Measurements from ENCODE around the gene SPNS2. TPM values are rescaled to one million over a fixed set of nuclear protein-coding genes. Genes with fewer than 3 reads are reported as not detected.

SPNS2 gene
- total and polyA plus RNA-seq, 2 donors (not counting 1 experiment from before 2014, with no cell fraction given) = 0.48 TPM; not detected in 1

- Histone ChIP-seq H3K4me1 (ENCODE audit: control insufficient read depth in 2 of 2, insufficient read depth in 2 of 2, low read length in 2 of 2) (no peaks in the 10 kb centered on the region), H3K9me3 (ENCODE audit: control extremely low read depth in 1 of 3, control insufficient read depth in 2 of 3, insufficient read depth in 1 of 3, low read length in 2 of 3) (peaks cover 0 to 6% (median 3%) of the 10 kb centered on the region in 3 donors), H3K79me2 (ENCODE audit: control insufficient read depth, insufficient read depth, low read length) (no peaks in the 10 kb centered on the region), H3K9ac (ENCODE audit: low read length) (no peak overlapping the region), H3K4me3 (ENCODE audit: control extremely low read depth in 1 of 5, extremely low read depth in 1 of 5, insufficient read depth in 1 of 5, low read depth in 2 of 5, low read length in 4 of 5) (no peak overlapping the region), H3K27ac (ENCODE audit: low read length in 2 of 2) (no peak overlapping the region), H3K4me2 (replicated peaks; ENCODE audit: low read depth, low read length, poor library complexity, severe bottlenecking) (no peak overlapping the region), H4K20me1 (ENCODE audit: control insufficient read depth, insufficient read depth, low read length, poor library complexity, severe bottlenecking) (no peaks in the 10 kb centered on the region), H3K27me3 (replicated peaks in 1 of 4; ENCODE audit: control extremely low read depth in 1 of 4, control insufficient read depth in 3 of 4, insufficient read depth in 4 of 4, low read length in 3 of 4) (no peaks in the 10 kb centered on the region), H2AFZ (ENCODE audit: insufficient read depth, low read depth, low read length, poor library complexity, severe bottlenecking) (no peak overlapping the region), H3K36me3 (replicated peaks in 1 of 2; ENCODE audit: control extremely low read depth in 1 of 2, control insufficient read depth in 1 of 2, extremely low read depth in 1 of 2, insufficient read depth in 2 of 2, low read length in 1 of 2) (peaks cover 0 to 2% of the 10 kb centered on the region in 2 experiments)
- 94% methylated on average over 9 of the region's 10 CpGs for WGBS (ENCODE audit: insufficient coverage)
- TF ChIP-seq, protein P1, sequence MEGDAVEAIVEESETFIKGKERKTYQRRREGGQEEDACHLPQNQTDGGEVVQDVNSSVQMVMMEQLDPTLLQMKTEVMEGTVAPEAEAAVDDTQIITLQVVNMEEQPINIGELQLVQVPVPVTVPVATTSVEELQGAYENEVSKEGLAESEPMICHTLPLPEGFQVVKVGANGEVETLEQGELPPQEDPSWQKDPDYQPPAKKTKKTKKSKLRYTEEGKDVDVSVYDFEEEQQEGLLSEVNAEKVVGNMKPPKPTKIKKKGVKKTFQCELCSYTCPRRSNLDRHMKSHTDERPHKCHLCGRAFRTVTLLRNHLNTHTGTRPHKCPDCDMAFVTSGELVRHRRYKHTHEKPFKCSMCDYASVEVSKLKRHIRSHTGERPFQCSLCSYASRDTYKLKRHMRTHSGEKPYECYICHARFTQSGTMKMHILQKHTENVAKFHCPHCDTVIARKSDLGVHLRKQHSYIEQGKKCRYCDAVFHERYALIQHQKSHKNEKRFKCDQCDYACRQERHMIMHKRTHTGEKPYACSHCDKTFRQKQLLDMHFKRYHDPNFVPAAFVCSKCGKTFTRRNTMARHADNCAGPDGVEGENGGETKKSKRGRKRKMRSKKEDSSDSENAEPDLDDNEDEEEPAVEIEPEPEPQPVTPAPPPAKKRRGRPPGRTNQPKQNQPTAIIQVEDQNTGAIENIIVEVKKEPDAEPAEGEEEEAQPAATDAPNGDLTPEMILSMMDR (IDR thresholded peaks at IDR 0.05) = no peak
- no peak for TF ChIP-seq EZH2 (IDR thresholded peaks at IDR 0.05; ENCODE audit: borderline replicate concordance, insufficient read depth, low read depth, low read length, poor library complexity, severe bottlenecking)
- no peaks in the 10 kb centered on the region for H3K4me1 Mint-ChIP-seq
- POLR2A ChIA-PET = no interaction called here
- peaks cover 5% of the 10 kb centered on the region for H3K9me3 Mint-ChIP-seq (ENCODE audit: insufficient read depth)
- intact Hi-C loops (cut with micrococcal nuclease) = no loop called here
- DNase-seq (no peak), ATAC-seq (ENCODE audit: low read depth) (no peak)
- H3K4me3 Mint-ChIP-seq = no peak overlapping the region
- H3K27ac Mint-ChIP-seq = no peak overlapping the region
- no peaks in the 10 kb centered on the region for H3K27me3 Mint-ChIP-seq
- CTCF ChIA-PET = no interaction called here
Observed at GRCh38 chr17:4463818-4464476, 34.7 kb upstream of the SPNS2 start.

- ChIA-PET CTCF (no interaction called here), POLR2A (no interaction called here)
- WGBS (ENCODE audit: insufficient coverage) = 95% methylated on average over 5 of the region's 8 CpGs
- Histone ChIP-seq H3K4me3 (ENCODE audit: control extremely low read depth in 1 of 5, extremely low read depth in 1 of 5, insufficient read depth in 1 of 5, low read depth in 2 of 5, low read length in 4 of 5) (no peak overlapping the region), H3K4me1 (ENCODE audit: control insufficient read depth in 2 of 2, insufficient read depth in 2 of 2, low read length in 2 of 2) (no peaks in the 10 kb centered on the region), H3K36me3 (replicated peaks in 1 of 2; ENCODE audit: control extremely low read depth in 1 of 2, control insufficient read depth in 1 of 2, extremely low read depth in 1 of 2, insufficient read depth in 2 of 2, low read length in 1 of 2) (no peaks in the 10 kb centered on the region), H3K4me2 (replicated peaks; ENCODE audit: low read depth, low read length, poor library complexity, severe bottlenecking) (no peak overlapping the region), H4K20me1 (ENCODE audit: control insufficient read depth, insufficient read depth, low read length, poor library complexity, severe bottlenecking) (no peaks in the 10 kb centered on the region), H3K9me3 (ENCODE audit: control extremely low read depth in 1 of 3, control insufficient read depth in 2 of 3, insufficient read depth in 1 of 3, low read length in 2 of 3) (no peaks in the 10 kb centered on the region), H3K9ac (ENCODE audit: low read length) (no peak overlapping the region), H2AFZ (ENCODE audit: insufficient read depth, low read depth, low read length, poor library complexity, severe bottlenecking) (no peak overlapping the region), H3K27me3 (replicated peaks in 1 of 4; ENCODE audit: control extremely low read depth in 1 of 4, control insufficient read depth in 3 of 4, insufficient read depth in 4 of 4, low read length in 3 of 4) (no peaks in the 10 kb centered on the region), H3K27ac (ENCODE audit: low read length in 2 of 2) (no peak overlapping the region), H3K79me2 (ENCODE audit: control insufficient read depth, insufficient read depth, low read length) (no peaks in the 10 kb centered on the region)
- Mint-ChIP-seq H3K27me3 (no peaks in the 10 kb centered on the region), H3K27ac (no peak overlapping the region), H3K4me1 (no peaks in the 10 kb centered on the region), H3K4me3 (no peak overlapping the region), H3K9me3 (ENCODE audit: insufficient read depth) (no peaks in the 10 kb centered on the region)
- intact Hi-C loops (cut with micrococcal nuclease) = no loop called here
- ATAC-seq (ENCODE audit: low read depth) (no peak), DNase-seq (no peak)
- no peak for TF ChIP-seq EZH2 (IDR thresholded peaks at IDR 0.05; ENCODE audit: borderline replicate concordance, insufficient read depth, low read depth, low read length, poor library complexity, severe bottlenecking)
- TF ChIP-seq, protein P1 (IDR thresholded peaks at IDR 0.05) = no peak
Observed at GRCh38 chr17:4465786-4466185, 32.9 kb upstream of the SPNS2 start.

Data from B cell (primary cell).